HG03039 (cell line): ENCODE measurements around the gene GCNT4.

Experiments
- ATAC-seq: cut with Tn5 transposase; IDR thresholded peaks from one replicate; pipeline ENCODE4 v1.9.1; 2021; ENCODE audit warnings: mild to moderate bottlenecking, moderate library complexity; ENCODE audit not compliant: unreplicated experiment

GCNT4 gene

DNA sequence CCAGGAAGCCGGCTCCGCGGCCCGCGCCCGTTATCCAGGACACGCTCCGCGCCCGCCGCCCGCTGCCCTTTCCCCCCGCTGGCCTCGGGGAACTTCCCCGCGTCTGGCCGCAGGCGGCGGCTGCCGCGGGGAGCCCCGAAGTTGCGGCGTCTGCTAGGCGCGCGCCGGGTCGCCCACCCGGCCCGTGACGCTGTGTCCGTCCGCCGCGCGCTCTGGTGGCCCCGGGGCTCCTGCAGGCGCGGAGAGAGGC is 621 bp upstream of the GCNT4 start:
- no peak for ATAC-seq

- no peak for ATAC-seq
Observed at GRCh38 chr5:75051217-75051751, 1.1 kb downstream of the GCNT4 start.

DNA sequence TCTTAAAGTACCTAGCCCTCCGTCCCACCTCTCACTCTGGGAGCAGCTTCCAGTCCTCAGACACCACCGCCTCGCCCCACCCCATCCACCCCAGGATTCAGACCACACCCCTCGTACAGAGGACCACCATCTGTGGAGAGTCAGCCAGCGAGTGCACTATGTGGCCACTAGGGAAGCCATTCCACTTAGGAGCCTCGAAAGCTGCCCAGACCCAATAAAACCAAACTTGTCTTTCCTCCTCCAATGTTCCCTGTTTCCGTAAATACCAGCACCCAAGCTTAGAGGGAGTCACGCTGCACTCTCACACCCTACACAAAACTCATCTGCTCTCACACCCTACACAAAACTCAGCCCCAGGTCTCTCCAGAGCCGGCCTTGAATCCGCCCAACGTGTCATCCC is 1.9 kb downstream of the GCNT4 start:
- no peak for ATAC-seq

DNA sequence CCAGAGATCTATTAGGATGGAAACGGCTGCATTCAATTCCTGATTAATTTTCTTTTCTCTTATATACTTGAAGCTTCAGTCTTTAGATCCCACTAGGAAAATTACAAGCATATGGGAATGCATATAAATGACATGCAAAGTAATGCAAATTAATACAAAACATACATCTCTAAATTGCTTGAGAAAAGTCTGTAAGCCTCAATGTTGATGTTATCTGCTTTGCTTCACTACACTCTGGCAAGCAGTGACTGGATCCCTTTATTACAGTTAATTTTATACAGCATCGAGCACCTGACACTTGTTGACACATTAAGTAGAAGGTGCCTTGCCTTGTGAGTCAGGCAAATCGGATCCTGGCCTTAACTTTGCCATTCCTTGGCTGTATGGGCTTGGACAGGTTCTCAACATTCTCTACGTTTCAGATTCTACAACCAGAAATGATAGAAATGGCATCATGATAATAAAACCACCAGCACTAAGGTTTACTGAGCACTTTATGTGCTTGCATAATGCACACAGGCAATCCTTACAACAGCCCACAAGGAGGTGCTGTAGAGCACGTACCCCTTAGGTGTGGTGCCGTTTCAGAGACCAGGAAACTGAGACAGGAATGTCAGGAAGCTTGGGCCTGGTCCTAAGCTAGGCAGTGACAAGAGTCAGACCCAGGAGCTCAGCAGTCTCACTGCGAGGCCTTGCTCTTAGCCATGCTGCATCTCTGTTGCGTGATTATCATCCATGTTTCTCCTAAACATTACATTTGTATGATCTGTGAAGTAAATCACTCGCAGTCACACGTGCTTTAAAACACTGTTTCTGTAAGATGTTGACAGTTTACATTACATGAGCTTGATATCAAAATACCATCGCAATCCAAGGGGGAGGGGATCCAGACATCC is 2.7 kb downstream of the GCNT4 start:
- no peak for ATAC-seq

- ATAC-seq: no peak
Observed at GRCh38 chr5:75048457-75048953, 3.9 kb downstream of the GCNT4 start.

DNA sequence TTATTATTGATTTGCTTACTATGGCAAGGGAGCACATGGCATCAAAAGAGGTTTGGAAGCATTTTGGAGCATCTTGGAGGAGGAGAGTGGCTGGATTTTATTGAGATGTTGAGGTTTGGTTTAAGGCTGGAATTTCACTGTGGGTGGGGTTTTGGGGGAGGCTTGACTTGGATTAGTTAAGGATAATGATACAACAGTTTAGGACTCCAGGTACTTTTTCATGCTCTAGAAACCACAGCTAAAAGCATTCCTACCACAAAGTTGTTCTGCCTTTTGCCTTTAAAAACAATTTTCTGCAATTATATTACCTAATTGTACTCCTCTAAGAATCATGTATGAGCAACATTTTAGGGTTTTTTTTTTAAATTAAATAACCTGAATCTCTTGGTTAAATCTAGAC is 5.0 kb downstream of the GCNT4 start:
- no peak for ATAC-seq

DNA sequence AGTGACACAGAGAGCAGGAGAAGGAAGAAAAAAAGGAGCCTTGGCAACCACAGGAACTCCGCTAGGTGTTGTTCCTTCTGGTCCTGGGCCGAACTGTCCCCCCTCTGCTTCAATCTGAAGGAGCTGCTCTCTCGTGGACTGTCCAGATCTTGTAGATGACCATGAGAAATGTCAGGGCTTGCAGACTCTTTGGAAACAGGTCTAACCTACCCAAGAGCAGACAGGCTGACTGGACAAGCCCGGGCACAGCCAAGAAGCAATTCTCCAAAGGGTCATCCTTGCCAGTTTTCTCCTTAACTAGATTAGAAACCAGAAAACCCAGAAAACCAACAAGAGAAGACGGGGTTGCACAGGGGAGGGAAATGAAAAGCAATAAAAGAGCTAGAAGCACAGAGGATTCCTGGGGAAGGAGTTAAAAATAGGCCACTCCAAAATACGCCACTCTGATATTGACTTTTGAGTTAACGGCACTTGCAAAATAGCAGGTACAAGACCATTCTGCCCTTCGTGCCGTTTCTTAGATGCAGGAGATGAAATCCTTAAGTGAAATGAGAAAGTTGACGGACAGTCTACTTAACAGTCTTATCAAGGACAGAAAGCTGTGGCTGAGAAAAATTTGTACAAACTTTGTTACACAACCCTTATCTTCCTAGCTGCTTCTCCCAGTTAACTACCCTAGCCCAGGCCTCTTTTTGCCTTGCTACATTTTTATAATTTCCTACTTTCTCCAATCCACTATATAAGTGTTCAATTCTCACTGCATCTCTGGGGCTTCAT is 5.8 kb downstream of the GCNT4 start:
- ATAC-seq: no peak

DNA sequence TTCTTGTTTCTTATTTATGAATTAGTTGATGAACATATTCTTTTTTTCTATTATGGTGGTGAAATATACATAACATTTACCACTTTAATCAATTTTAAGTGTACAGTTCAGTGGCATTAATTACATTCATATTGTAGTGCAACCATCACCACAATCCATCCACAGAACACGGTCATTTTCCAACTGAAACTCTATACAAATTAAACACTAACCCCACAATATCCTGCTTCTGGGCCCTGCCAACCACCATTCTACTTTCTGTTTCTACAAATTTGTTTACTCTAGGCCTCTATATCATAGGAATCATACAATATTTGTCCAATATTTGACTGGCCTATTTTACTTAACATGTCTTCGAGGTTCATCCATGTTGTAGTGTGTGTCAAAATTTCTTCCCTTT is 7.3 kb downstream of the GCNT4 start:
- ATAC-seq: no peak

DNA sequence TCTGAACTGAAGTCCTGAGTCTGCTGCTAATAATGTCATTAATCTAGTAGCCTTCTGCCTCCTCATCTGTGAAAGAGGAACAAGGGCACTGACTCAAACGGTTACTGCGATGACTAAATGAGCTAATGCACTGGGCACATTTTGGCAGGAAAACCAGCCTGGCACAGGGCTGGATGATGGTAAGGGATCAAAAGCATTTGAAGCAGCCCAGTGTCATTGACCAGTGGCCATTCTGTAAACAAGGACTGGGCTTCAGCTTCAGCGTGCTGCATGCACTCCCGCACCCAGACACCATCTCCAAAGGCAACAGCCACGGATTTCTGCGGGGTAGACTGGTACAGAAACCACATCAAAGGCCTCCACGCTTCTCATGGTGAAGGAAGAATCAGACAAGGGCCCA is 8.0 kb downstream of the GCNT4 start:
- ATAC-seq: no peak

DNA sequence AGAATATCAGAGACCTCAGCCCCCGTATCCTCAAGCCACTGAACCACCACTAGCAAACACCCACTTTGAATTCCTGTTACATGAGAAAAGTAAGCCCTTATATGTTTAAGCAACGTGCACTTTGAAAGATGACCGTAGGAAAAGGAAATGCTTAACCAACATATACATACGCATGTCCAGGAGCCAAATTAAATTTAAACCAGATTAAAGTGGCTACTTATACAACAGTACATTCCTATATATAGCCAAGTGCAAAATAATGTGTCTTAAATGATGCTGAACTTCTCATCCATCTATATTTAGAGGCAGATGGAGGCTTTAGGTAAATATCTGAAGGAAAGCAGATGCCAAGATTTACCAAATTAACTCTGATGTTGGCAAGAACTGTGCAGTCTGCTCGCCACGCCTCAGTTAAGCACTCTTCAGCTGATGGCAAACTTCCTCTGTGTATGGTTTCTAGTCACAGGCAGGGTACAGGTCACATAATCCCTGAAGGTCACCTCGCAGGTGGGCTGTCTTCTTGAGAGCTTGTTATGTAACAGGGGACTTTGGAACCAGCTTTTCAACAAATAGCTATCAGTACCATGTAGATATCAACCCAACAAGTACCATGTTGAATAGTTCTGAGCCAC is 8.6 kb downstream of the GCNT4 start:
- ATAC-seq: no peak

DNA sequence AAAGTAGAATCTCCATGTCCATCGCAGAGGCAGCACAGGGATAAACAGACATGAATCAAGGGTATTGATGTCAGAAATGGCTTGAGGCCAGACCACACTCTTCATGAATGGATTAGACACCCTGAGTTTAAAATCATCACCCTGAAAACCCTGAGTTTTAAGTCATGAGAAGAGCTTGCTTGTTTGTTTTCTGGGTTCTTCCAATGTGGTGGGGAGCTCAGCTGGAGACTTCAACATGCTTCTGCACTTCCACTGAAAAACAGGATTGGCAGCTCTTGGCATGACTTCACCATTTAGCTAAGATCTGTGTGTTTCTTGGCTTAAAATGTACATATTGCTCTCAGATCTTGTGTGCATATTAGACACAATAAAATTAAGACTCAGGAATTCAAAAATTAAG is 9.8 kb downstream of the GCNT4 start:
- ATAC-seq: no peak

- ATAC-seq: no peak
Observed at GRCh38 chr5:75040973-75041372, 11.4 kb downstream of the GCNT4 start.

DNA sequence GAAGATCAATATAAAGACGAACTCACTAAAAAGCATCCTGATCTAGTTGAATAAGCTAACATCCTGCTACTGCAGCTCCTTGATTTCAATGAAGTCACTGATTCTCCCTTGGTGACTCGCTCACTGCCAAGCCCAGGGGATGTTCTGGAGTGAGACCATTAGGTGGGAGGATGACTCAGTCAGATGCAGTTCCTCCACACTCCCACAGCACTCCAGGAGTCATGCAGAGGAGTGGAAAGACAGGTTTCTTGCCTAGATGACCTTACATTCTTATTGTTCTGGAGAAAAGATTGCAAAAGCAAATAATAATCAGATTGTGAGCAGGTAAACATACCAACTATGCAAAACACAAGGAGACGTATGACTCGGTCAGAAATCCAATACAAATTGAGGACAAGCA is 15.3 kb downstream of the GCNT4 start:
- ATAC-seq: no peak

DNA sequence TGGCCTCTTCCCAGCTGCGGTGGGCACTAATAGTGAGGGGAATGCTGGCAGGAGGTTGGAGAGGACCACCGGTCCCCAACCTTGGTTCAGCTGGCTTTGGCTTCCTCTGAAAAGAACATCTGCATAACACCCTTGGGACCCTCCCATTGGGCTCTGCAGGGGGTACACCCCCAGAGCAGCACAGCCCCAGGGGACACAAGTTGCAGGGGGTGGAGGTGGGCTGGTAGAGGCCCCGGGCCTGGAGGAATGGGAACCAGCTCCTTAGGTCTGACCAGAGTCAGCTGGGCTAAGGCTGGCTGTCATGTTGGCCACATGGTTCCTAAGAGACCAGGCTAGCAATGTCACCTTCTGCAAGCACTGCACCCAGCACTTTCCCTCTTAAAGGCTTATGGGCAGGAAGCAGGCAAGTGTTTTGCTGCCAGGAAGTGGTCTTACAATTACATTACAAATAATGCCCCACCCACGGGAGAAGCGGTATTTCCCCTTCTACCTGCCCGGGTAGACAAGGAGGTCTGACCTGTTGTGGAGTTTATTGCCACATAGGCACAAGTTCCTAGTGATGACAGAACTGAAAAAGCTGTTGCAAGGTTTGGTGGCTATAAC is 18.1 kb downstream of the GCNT4 start:
- ATAC-seq: no peak

- ATAC-seq: no peak
Observed at GRCh38 chr5:75031366-75031765, 21.0 kb downstream of the GCNT4 start.

GRCh38 chr5:75028090-75028489 is 24.3 kb downstream of the GCNT4 start:
- ATAC-seq: no peak

- no peak for ATAC-seq
Observed at GRCh38 chr5:75023368-75024159, 28.8 kb downstream of the GCNT4 start.

- ATAC-seq: no peak
Observed at GRCh38 chr5:75021800-75022199, 30.6 kb downstream of the GCNT4 start.

- ATAC-seq: no peak
Observed at GRCh38 chr5:75021219-75021618, 31.1 kb downstream of the GCNT4 start.

DNA sequence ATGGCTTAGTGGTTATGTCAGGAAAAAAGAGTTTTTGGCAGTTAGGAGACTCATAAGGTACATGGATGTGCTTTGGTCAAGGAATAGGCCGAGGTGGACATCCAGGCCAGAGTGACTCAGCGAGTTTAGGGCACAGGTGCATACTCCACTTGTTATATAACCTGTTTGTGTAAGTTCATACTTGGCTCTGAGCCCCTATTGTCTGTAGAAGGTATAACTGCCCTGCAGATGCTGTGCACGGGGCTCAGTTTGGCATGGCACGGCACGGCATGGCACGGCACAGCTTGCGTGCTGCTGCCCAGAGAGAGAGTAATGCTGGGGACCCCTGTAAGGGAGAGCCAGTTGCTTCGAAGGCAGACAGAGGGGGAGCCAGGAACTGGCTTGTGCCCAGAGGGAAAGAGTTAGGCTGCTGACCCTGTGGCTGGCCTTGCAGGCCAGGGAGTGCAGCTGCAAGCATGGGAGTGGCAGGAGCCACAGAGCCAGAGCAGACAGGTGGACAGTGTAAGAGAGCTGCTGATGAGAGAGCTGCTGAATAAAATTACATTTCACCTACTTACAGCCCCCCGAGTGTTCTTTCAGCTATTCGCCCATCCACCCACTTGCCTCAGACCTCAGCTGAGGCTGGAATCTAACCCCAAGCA is 32.2 kb downstream of the GCNT4 start:
- no peak for ATAC-seq
